RWPE2 (cell line): ENCODE measurements around the gene NAA16.
A peak's percentile ranks its signal among the peaks of the same experiment; 100 is the strongest.

ENCODE experiments used
- ATAC-seq: fragments of 200-7000 bp; cut with Tn5 transposase; 3 replicates; pipeline ENCODE4 v1.9.1; 2021; ENCODE audit warnings: low read depth
- DNase-seq: peaks from one replicate; pipeline ENCODE4 v3.0.0-alpha.2; 2020; ENCODE audit warnings: low spot score
- H3K27ac ChIP-seq: fragments of 450-650 bp; 2 replicates; pipeline ENCODE4 v1.5.1; 2017; ENCODE audit warnings: mild to moderate bottlenecking; ENCODE audit not compliant: poor library complexity, severe bottlenecking
- H3K27me3 ChIP-seq: fragments of 250-450 bp; sonication (Bioruptor Pico); 2 replicates; pipeline ENCODE4 v1.5.1; 2021; ENCODE audit warnings: mild to moderate bottlenecking, moderate library complexity; ENCODE audit not compliant: insufficient read depth, poor library complexity, severe bottlenecking
- H3K36me3 ChIP-seq: fragments of 250-450 bp; sonication (Bioruptor Pico); 2 replicates; pipeline ENCODE4 v1.5.1; 2020; ENCODE audit warnings: low read depth, mild to moderate bottlenecking, moderate library complexity
- H3K4me1 ChIP-seq: fragments of 250-450 bp; sonication (Bioruptor Pico); 2 replicates; pipeline ENCODE4 v1.5.1; 2021; ENCODE audit warnings: mild to moderate bottlenecking, moderate library complexity; ENCODE audit not compliant: insufficient read depth, poor library complexity, severe bottlenecking
- H3K4me3 ChIP-seq: fragments of 250-450 bp; sonication (Bioruptor Pico); 2 replicates; pipeline ENCODE4 v1.5.1; 2021; ENCODE audit warnings: mild to moderate bottlenecking, moderate library complexity; ENCODE audit not compliant: severe bottlenecking
- H3K9me3 ChIP-seq: fragments of 250-450 bp; sonication (Bioruptor Pico); 2 replicates; pipeline ENCODE4 v1.5.1; 2021; ENCODE audit warnings: mild to moderate bottlenecking, moderate library complexity; ENCODE audit not compliant: severe bottlenecking
- TF ChIP-seq, protein P1 (sequence below): fragments of 450-650 bp; IDR thresholded peaks from one replicate; pipeline ENCODE4 v1.5.1; 2017; ENCODE audit warnings: mild to moderate bottlenecking, moderate library complexity; ENCODE audit not compliant: poor library complexity, severe bottlenecking

Gene NAA16

DNA sequence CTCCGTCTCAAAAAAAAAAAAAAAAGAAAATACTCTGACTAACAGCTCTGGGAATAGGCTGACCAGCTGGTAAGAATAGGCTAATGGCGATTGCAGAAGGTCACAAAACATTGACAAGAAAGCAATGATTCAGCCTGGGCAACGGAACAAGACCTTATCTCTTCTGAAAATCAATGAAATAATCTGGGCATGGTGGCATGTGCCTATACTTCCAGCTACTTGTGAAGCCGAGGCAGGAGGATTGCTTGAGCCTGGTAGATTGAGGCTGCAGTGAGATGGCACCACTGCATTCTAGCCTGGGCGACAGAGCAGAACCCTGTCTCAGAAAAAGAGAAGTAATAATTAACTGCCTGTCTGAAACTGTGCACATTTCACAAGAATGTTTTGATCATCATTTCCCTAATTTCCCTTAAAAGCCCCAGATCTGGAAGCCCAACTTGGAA is 28.9 kb upstream of the NAA16 start:
- TF ChIP-seq, protein P1, sequence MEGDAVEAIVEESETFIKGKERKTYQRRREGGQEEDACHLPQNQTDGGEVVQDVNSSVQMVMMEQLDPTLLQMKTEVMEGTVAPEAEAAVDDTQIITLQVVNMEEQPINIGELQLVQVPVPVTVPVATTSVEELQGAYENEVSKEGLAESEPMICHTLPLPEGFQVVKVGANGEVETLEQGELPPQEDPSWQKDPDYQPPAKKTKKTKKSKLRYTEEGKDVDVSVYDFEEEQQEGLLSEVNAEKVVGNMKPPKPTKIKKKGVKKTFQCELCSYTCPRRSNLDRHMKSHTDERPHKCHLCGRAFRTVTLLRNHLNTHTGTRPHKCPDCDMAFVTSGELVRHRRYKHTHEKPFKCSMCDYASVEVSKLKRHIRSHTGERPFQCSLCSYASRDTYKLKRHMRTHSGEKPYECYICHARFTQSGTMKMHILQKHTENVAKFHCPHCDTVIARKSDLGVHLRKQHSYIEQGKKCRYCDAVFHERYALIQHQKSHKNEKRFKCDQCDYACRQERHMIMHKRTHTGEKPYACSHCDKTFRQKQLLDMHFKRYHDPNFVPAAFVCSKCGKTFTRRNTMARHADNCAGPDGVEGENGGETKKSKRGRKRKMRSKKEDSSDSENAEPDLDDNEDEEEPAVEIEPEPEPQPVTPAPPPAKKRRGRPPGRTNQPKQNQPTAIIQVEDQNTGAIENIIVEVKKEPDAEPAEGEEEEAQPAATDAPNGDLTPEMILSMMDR, result no peak
- Histone ChIP-seq H3K9me3 (no peaks in the 10 kb centered on the region), H3K4me1 (peaks cover 8% of the 10 kb centered on the region), H3K36me3 (no peaks in the 10 kb centered on the region), H3K27me3 (no peaks in the 10 kb centered on the region), H3K4me3 (no peak overlapping the region), H3K27ac (no peak overlapping the region)
- ATAC-seq, result no peak
- no peak for DNase-seq

DNA sequence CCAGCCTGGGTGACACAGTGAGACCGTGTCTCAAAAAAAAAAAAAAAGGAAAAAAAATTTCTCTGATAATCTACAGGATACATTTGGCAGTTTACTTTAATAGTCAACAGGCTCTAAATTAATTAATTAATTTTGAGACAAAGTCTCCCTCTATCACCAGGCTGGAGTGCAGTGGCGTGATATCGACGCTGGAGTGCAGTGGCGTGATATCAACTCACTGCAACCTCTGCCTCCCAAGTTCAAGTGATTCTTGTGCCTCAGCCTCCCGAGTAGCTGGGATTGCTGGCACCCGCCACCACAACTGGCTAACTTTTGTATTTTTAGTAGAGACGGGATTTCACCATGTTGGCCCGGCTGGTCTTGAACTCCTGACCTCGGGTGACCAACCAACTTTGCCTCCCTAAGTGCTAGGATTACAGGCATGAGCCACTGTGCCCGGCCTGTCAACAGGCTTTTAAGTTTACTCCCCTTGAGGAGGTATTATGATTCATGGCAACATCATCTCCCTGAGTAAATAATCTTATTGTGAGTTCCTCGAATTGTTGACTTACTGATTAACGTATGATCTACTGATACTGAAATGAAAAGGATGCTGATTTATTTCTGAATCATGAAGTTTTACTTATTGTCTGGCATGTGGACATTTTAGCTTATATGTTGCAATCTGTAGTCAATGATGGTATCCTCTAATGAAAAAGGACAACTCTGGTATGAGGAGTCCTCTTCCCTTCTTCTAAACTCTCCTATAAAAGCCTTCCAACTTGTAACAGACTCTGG is 26.4 kb upstream of the NAA16 start:
- TF ChIP-seq, protein P1, result no peak
- H3K27ac ChIP-seq, result peak overlapping the region; percentile 86
- H3K9me3 ChIP-seq, result no peaks in the 10 kb centered on the region
- no peaks in the 10 kb centered on the region for H3K27me3 ChIP-seq
- ATAC-seq (peak; percentile 96), DNase-seq (peak; percentile 75)
- no peaks in the 10 kb centered on the region for H3K36me3 ChIP-seq
- H3K4me3 ChIP-seq, result no peak overlapping the region
- peaks cover 8% of the 10 kb centered on the region for H3K4me1 ChIP-seq

DNA sequence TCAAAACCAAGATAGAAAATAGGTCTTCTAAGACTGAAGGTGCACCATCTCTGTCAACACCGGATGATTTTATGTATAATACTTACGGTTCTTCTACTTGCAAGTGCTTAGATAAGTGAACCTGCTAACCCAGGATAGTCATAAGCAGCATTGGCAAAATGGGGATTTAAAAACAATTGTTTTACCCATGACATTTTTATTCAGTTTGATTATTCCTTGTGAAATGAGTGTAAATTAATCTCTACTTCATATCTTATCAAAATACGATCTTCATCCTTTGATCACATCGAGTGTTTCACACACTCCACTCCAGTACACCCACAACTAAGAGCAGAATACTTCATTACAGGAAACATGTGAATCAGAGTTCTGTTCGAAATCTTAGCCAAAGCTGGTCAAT is 24.7 kb upstream of the NAA16 start:
- DNase-seq (no peak), ATAC-seq (no peak)
- H3K27me3 ChIP-seq, result no peaks in the 10 kb centered on the region
- H3K4me1 ChIP-seq, result peaks cover 8% of the 10 kb centered on the region
- TF ChIP-seq, protein P1, result no peak
- no peaks in the 10 kb centered on the region for H3K36me3 ChIP-seq
- H3K4me3 ChIP-seq, result no peak overlapping the region
- H3K9me3 ChIP-seq, result no peaks in the 10 kb centered on the region
- no peak overlapping the region for H3K27ac ChIP-seq

DNA sequence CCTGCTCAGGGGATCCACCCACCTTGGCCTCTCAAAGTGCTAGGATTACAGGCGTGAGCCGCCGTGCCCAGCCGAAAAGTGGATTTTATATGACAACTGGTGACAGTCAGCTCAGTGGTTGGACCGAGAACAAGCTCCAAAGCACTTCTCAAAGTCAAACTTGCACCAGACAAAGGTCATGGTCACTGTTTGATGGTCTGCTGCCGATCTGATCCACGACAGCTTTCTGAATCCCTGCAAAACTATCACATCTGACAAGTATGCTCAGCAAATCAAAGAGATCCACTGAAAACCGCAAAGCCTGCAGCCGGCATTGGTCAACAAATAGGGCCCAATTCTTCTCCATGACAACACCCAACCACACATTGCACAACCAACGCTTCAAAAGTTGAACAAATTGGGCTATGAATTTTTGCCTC is 21.6 kb upstream of the NAA16 start:
- ATAC-seq, result no peak
- Histone ChIP-seq H3K9me3 (peaks cover 3% of the 10 kb centered on the region), H3K36me3 (no peaks in the 10 kb centered on the region), H3K27me3 (no peaks in the 10 kb centered on the region), H3K4me1 (peaks cover 8% of the 10 kb centered on the region), H3K4me3 (no peak overlapping the region), H3K27ac (no peak overlapping the region)
- no peak for DNase-seq
- TF ChIP-seq, protein P1, result no peak

DNA sequence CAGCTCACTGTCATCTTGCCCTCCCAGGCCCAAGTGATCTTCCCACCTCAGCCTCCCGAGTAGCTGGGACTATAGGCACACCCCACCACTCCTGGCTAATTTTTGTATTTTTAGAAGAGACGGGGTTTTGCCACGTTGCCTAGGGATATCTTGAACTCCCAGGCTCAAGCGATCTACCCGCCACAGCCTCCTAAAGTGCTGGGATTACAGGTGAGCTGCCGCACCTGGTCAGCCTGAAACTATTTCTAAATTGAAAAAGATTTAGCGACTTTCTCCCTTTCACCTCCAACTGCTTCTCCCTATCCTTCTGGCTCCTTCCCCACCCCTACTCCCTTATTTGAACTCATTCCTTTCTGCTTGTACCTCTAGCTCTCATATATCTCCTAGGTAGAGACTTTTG is 19.8 kb upstream of the NAA16 start:
- no peaks in the 10 kb centered on the region for H3K4me1 ChIP-seq
- peaks cover 3% of the 10 kb centered on the region for H3K9me3 ChIP-seq
- no peak overlapping the region for H3K27ac ChIP-seq
- ATAC-seq (no peak), DNase-seq (no peak)
- H3K4me3 ChIP-seq, result no peak overlapping the region
- TF ChIP-seq, protein P1, result no peak
- no peaks in the 10 kb centered on the region for H3K27me3 ChIP-seq
- H3K36me3 ChIP-seq, result no peaks in the 10 kb centered on the region
